Ectodermal cell (in vitro differentiated cells): ENCODE data around the gene SERP2.

Experiments
- H3K27ac ChIP-seq: 2 replicates; pipeline ENCODE4 v1.7.0; 2013; ENCODE audit warnings: mild to moderate bottlenecking, low read depth, low read length; ENCODE audit not compliant: insufficient read depth, poor library complexity, severe bottlenecking
- H3K27me3 ChIP-seq: 2 replicates; pipeline ENCODE4 v1.7.0; 2013; ENCODE audit warnings: mild to moderate bottlenecking, low read length; ENCODE audit not compliant: insufficient read depth, control insufficient read depth, poor library complexity, severe bottlenecking
- H3K36me3 ChIP-seq: one replicate; pipeline ENCODE4 v1.7.0; 2013; ENCODE audit warnings: low read length; ENCODE audit not compliant: control insufficient read depth, insufficient read depth
- H3K4me1 ChIP-seq: one replicate; pipeline ENCODE4 v1.7.0; 2013; ENCODE audit warnings: low read length; ENCODE audit not compliant: control insufficient read depth, insufficient read depth
- H3K4me3 ChIP-seq: 2 replicates; pipeline ENCODE4 v1.7.0; 2013; ENCODE audit warnings: low read depth, low read length, control low read depth; ENCODE audit not compliant: insufficient read depth
- H3K9me3 ChIP-seq: 2 replicates; pipeline ENCODE4 v1.7.0; 2013; ENCODE audit warnings: mild to moderate bottlenecking, low read length, moderate library complexity; ENCODE audit not compliant: control insufficient read depth
- WGBS, 2 experiments: methylation state at CpG; one replicate each; pipeline ENCODE4 v1.1.7; 2013; ENCODE audit warnings: missing lambda C conversion rate in 2 of 2; 5-methylcytosine and 5-hydroxymethylcytosine counted together

The SERP2 gene

DNA sequence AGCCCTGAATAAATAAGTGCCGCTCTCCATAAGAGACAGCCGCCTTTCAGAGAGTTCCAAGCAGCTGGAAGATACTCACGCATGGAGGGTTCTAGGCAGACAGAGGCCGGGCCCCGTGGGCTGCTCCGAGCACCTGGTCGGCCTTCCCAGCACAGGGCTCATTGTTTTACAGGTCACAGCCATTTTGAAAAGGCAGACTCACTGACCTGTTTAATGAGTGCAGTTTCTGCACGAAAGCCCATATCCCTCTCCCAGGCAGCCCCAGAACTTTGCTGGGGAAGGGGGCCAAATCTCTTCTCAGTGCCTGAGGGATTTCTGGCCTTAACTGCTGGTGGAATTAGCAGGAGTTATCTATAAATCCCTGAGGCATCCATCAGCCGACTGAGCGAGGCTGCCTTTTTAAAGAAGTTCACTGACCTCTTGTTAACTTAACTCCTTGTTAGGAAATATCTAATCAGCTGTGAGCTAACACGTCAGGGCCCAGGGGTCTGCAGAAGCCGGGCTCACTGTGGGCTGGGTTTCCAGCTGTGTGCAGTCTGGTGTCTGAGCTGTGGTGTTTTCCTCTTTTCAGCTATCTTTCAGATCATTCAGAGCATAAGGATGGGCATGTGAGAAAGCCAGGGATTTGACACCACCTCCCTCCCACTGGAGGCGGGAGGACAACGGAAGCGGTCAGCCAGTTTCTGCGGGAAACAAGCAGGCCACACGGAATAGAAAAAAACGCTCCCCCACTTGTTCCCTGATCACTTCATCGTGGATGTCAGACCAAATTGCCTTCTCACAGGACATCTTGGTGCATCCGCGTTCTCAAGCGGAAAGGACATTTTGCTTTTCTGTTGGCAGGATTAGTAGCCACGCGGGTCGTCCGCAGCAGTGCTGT lies 23.3 kb downstream of the SERP2 start:
- 69 to 75% methylated on average over 26 of the region's 26 CpGs for WGBS, 2 experiments
- Histone ChIP-seq H3K36me3 (no peaks in the 10 kb centered on the region), H3K27me3 (no peaks in the 10 kb centered on the region), H3K27ac (peak overlapping the region; percentile 82), H3K4me3 (no peak overlapping the region), H3K4me1 (peaks cover 37% of the 10 kb centered on the region), H3K9me3 (no peaks in the 10 kb centered on the region)

DNA sequence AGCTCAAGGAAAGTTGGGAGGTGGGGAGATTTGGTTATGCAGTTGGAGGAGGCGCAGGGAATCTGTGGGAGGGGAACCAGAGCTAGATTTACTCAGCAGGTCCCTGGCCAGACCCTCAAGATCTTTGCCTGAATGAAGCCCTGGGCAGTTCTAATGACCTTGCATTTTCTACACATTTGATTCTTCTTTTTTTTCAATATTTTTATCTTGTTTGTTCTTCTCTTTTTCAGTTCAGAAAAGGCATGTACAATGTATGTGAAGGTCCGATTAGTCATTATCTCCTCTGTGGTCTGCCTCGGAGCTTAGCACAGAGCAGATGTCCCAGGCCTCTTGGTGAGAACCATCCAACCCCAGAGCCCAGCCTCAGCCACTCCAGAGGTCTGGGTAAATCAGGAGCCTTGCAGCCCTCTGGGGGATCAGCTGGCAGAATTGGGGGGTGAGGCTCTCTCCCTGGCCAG lies 24.2 kb downstream of the SERP2 start:
- Histone ChIP-seq H3K9me3 (no peaks in the 10 kb centered on the region), H3K27me3 (no peaks in the 10 kb centered on the region), H3K4me1 (peaks cover 37% of the 10 kb centered on the region), H3K27ac (no peak overlapping the region), H3K4me3 (no peak overlapping the region), H3K36me3 (no peaks in the 10 kb centered on the region)
- WGBS, 2 experiments: 92 to 94% methylated on average over 3 of the region's 3 CpGs

DNA sequence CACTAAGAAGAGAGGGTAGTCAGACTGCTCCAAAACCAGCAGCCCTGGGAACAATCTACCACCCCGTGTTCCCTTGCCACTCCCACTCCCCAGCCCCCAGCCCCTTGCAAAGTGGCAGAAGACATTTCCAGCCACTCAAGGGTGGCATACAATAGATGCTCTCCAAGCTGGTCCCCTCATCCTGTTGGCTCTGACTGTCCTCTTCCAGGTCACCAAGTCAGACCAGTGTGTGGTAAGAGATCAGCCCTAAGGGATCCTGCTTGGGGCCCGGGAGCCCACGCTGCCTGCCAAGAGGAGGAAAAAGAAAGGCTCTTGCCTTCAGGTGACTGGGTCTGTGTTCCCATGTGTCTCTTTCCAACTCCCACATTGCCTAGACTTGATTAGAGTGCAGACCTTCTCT lies 25.0 kb downstream of the SERP2 start:
- H3K36me3 ChIP-seq: no peaks in the 10 kb centered on the region
- no peaks in the 10 kb centered on the region for H3K9me3 ChIP-seq
- 87 to 95% methylated on average over 3 of the region's 3 CpGs for WGBS, 2 experiments
- no peak overlapping the region for H3K4me3 ChIP-seq
- no peak overlapping the region for H3K27ac ChIP-seq
- peaks cover 33% of the 10 kb centered on the region for H3K4me1 ChIP-seq
- no peaks in the 10 kb centered on the region for H3K27me3 ChIP-seq

DNA sequence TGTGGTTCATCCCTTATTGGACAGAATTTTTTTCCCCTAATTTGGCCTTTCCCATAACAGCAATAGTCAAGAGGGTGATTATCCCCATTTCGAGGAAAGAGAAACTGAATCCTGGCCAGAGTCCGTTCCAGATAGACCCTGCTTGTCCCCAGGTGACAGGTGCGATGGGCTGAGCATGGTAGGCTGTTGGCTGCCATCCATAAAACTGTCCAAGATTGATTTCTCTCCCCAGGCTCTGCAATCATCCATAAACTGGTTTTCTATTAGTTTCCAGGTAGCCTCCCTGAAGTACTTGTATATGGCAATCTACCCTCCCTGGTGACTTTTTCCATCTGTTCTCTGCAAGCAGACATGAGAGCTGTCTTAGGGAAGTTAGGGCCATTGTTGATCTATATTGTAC lies 25.4 kb downstream of the SERP2 start:
- H3K9me3 ChIP-seq: no peaks in the 10 kb centered on the region
- 96% methylated on average over 3 of the region's 3 CpGs for WGBS, 2 experiments
- H3K36me3 ChIP-seq: no peaks in the 10 kb centered on the region
- no peak overlapping the region for H3K4me3 ChIP-seq
- peaks cover 36% of the 10 kb centered on the region for H3K4me1 ChIP-seq
- no peaks in the 10 kb centered on the region for H3K27me3 ChIP-seq
- no peak overlapping the region for H3K27ac ChIP-seq

DNA sequence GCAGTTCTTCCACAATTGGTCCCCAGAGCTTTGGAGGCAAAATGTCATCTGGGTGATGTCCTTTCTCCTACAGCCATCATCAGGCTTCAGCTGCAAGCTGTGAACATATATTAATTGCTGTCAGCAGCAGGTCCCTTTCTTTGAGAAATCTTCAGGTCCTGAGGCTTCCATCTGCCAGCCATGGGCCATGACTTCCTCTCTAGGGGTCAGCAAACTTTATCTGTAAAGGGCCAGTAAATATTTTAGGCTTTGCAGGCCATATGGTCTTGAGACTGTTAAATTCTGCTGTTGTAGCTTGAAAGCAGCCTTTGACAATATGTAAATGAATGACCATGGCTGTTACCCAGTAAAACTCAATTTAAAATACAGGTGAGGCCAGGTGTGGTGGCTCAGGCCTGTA lies 27.1 kb downstream of the SERP2 start:
- Histone ChIP-seq H3K27me3 (no peaks in the 10 kb centered on the region), H3K36me3 (no peaks in the 10 kb centered on the region), H3K27ac (no peak overlapping the region), H3K4me3 (no peak overlapping the region), H3K4me1 (peaks cover 53% of the 10 kb centered on the region), H3K9me3 (no peaks in the 10 kb centered on the region)

DNA sequence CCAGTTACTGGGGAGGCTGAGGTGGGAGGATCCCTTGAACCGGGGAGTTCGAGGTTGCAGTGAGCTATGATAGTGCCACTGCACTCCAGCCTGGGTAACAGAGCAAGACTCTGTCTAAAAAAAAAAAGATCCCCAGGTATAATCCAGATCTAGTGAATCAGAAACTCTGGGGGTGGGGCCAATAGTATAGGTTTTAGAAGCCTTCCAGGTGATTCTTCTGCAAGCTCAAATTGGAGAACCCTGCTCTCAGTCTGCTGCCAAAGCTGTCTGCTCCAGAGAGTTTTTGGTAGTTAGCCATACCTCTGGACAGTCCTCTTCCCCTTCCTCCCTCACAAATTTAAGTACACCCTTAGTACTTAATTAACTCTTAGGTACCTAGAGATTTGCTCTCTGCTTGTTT lies 28.0 kb downstream of the SERP2 start:
- Histone ChIP-seq H3K4me1 (peaks cover 47% of the 10 kb centered on the region), H3K4me3 (no peak overlapping the region), H3K9me3 (no peaks in the 10 kb centered on the region), H3K27me3 (no peaks in the 10 kb centered on the region), H3K36me3 (no peaks in the 10 kb centered on the region), H3K27ac (no peak overlapping the region)
- 91 to 94% methylated on average over 2 of the region's 2 CpGs for whole genome bisulfite sequencing, 2 experiments

DNA sequence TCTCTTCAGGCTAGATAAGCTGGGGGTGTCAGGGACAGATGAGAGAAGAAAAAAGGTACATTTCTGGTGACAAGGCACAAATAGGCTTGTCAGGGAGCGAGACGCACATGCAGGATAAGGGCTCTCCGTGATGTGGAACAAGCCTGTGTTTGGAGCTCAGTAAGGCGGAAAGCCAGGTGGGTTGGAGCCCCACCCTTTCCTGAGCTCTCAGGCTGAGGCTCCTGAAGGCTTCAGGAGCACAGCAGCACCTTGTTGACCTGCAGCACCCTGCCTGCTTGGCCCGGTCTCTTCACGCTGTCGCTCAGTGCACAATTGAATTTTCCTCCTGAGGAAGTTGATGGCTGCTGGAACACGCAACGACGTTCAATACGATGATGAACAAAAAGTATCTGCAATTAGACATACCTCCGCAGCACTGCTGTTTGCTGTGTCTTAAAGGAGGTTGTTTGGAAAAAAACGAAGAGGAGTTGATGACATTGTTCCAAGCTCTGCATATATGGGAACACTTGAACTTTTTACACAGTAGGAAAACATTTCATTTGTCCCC lies 29.3 kb downstream of the SERP2 start:
- no peaks in the 10 kb centered on the region for H3K9me3 ChIP-seq
- no peaks in the 10 kb centered on the region for H3K36me3 ChIP-seq
- peaks cover 33% of the 10 kb centered on the region for H3K4me1 ChIP-seq
- 81 to 82% methylated on average over 13 of the region's 13 CpGs for WGBS, 2 experiments
- H3K27me3 ChIP-seq: no peaks in the 10 kb centered on the region
- no peak overlapping the region for H3K4me3 ChIP-seq
- no peak overlapping the region for H3K27ac ChIP-seq

DNA sequence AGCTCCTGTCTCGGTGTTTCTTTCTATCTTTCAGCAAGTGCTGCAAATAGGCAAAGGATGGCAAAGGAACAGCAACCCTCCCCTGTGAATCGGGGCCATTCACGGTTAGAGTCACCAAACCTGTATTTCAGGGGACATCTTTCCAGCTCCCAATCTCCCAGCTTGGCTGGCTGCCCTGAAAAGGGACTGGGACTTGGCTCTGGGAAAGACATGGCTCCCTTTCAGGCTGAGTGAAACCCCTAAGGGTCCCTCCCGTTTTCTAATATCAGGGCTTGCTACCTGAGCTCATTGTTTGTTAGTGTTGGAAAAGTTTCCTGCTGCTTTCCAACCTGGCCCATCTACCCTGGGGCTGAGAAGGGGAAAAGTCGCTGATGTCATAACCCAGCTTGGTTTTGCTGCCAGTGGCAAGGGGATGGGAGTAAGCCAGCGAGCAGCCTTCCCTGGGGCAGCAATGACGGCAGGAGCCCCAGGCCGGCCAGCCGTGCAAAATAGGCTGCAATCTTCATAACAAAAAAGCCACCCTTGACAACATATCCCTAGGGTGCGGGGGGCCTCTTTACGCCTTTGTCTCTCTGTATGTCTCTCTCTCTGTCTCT lies 29.9 kb downstream of the SERP2 start:
- no peaks in the 10 kb centered on the region for H3K27me3 ChIP-seq
- WGBS, 2 experiments: 23 to 24% methylated on average over 11 of the region's 11 CpGs
- peak overlapping the region; percentile 61 for H3K27ac ChIP-seq
- H3K4me1 ChIP-seq: peaks cover 27% of the 10 kb centered on the region
- no peaks in the 10 kb centered on the region for H3K9me3 ChIP-seq
- H3K36me3 ChIP-seq: no peaks in the 10 kb centered on the region
- H3K4me3 ChIP-seq: no peak overlapping the region

DNA sequence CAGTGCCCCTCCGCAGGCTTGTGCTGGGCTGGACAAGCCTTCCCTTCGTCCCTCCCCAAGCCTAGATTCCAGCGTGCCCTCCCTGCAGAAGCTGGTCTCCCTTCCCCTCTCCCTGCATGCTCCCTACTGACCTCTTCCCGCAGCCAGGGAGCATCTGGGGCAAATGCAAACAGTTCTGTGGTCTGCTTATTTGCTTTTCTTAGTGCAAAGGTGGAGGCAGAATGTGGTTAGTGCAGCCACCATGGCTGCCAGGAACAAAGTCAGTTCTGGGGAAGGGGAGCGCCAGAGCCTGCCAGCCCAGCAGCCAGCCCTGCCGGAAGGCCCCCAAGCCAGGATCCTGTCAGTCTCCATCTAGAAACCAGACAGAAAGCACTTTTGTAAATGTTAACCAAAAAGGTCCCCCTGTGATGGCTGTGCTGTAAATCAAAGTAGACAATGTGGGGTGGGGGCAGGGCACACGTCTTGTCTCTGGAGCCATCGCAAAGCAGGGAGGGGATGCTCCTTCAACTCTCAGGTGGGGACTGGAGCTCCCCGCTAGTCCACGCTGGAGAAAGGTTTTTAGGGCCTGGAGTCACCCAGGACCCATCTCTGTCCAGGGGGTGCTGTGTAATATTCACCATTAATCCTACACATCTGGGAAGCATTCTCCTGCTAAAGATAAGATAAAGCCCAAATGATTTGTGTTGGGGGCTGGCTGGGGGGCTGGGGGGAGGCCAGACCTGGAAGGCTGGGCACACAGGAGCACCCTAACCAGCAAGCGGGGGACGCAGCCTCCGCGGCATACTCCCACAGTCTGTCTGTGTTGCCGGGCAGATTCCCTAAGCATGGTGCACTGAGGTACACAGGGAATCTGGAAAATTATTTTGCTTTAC lies 30.9 kb downstream of the SERP2 start:
- Histone ChIP-seq H3K27me3 (no peaks in the 10 kb centered on the region), H3K27ac (peak overlapping the region; percentile 61), H3K4me3 (no peak overlapping the region), H3K36me3 (no peaks in the 10 kb centered on the region), H3K4me1 (peaks cover 25% of the 10 kb centered on the region), H3K9me3 (no peaks in the 10 kb centered on the region)
- WGBS, 2 experiments: 34 to 42% methylated on average over 15 of the region's 15 CpGs

DNA sequence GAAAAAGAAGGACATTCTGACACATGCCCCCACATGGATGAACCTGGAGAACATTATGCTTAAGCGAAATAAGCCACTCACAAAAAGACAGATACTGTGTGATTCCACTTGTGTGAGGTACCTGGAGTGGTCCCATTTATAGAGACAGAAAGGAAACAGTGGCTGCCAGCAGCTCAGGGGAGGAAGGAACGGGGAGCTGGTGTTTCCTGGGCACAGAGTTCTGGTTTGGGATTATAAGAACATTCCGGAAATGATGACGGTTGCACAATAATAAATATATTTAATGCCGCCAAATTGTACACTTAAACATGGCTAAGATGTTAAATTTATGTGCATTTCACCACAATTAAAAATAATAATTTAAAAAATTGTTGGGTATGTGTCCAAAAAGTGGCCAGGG lies 33.0 kb downstream of the SERP2 start:
- WGBS, 2 experiments: 93 to 96% methylated on average over 2 to 3 of the region's 5 CpGs
- no peaks in the 10 kb centered on the region for H3K36me3 ChIP-seq
- no peak overlapping the region for H3K27ac ChIP-seq
- H3K9me3 ChIP-seq: no peaks in the 10 kb centered on the region
- peaks cover 25% of the 10 kb centered on the region for H3K4me1 ChIP-seq
- no peak overlapping the region for H3K4me3 ChIP-seq
- no peaks in the 10 kb centered on the region for H3K27me3 ChIP-seq
